NCI-H748 treated with DMSO at 0.1 percent for 48 hours (cell line): Measurements from ENCODE around the gene KANK3.
"Not testable (repeated sequence)": the region's sequence is repeated elsewhere in the genome, so short reads cannot be mapped to it uniquely, and the experiment has no call there.

Experiments
- DNase-seq: peaks from one replicate; lab custom pipeline; 2025; lab: John Stamatoyannopoulos, UW

KANK3 gene

DNA sequence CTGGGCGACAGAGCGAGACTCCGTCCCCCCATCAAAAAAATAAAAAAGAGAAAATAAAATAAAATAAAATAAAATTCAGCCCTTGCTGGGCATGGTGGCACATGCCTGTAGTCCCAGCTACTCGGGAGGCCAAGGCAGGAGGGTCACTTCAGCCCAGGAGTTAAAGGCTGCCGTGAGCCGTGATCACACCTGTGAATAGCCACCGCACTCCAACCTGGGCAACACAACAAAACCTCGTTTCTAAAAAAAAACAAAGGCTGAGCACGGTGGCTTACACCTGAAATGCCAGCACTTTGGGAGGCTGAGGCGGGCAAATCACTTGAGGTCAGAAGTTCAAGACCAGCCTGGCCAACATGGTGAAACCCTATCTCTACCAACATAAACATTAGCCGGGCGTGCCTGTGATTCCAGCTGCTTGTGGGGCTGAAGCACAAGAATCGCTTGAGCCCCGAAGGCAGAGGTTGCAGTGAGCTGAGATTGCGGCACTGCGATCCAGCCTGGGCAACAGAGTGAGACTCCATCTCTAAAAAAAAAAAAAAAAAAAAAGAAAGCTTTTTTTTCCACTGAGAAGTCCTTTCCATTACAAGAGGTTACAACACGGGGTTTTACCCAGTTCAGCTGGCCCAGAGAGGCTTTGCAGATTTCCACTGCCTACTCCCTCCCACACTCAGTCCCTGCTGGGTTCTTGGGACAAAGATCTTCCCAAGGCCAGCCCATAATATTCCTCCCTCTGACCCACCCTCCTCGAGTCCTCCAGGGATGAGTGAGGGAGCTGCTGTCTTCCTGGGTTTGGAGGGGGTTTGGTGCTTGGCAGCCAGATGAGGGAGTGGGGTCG is 27.3 kb upstream of the KANK3 start:
- no peak for DNase-seq

- no peak for DNase-seq
These were observed 24.4 kb upstream of the KANK3 start for GRCh38 chr19:8367327-8368001.

DNA sequence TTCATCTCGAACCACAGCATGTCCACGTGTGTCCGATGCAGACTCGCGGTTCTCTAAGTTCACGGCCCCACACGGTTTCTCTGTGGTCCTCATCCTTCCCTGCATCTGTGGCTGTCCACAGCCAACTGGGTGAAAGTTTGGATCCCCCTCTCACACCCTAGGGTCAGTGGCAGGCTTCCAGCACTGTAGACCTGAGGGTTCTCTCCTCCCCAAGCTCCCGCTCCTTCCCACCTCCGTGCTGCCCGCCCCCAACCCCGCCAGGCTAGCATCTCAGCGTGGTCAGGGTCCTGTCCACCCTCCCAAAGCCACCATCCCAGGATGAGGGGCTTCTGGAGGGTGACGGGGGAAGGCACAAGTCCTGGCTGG is 23.9 kb upstream of the KANK3 start:
- no peak for DNase-seq

DNA sequence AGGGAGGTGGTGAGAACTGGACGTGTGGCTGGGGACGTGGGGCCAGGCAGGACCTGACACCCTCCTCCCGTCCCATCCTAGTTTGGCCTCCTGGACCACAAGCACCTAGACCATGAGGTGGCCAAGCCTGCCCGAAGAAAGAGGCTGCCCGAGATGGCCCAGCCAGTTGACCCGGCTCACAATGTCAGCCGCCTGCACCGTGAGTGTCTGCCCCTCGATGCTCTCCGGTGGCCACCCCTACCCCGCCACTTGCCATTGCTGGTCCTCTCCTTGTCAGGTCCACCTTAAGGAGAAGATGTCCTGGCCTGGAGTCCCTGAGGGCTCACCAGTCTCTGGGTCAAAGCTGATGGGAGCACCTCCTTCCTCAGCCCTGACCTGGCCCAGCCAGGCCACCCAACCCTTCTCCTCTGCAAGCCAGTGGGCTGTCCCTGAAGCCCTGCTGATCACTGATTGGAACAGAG is 23.1 kb upstream of the KANK3 start:
- no peak for DNase-seq

- DNase-seq: no peak
These were observed 21.0 kb upstream of the KANK3 start, which contains the start of gene ANGPTL4 for GRCh38 chr19:8363803-8364771. Gene ANGPTL4, plus strand, starts transcription at chr19:8364155. Its CDS starts 167 bp downstream, at chr19:8364322.

DNA sequence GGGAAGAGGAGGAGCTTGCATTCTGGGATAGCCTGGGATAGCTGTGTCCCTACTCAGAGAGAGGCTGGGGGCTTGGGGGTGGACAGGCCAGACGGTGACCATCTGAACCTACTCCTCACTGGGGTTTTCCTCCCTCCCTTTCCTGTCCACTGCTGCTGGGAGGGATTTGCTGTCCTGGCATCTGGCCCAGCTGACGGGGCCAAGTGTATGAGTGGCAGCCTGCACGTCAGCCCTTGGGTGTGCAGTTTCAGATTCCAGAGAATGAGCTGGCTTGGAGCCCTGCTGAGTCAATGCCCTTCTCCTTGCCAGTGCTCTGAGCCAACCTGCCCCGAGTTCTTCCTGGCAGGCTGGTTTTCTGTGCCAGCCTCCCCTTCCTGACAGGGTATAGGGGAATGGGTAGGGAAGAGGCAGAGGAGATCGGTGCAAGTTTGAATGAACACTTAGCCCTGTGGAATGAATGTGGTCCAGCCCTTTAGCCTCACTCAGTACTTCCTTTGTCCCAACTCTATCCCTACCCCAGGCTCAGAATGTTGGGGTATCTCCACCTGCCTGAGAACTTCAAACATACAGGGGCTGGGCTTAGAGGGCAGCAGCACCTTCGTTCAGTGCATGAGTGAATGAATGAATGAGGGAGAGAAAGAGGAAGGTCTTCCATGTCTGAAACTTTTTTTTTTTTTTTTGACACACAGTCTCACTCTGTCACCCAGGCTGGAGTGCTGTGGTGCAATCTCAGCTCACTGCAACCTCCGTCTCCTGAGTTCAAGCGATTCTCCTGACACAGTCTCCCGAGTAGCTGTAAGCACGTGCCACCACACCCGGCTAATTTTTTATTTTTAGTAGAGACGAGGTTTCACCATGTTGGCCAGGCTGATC is 19.1 kb upstream of the KANK3 start:
- no peak for DNase-seq

DNA sequence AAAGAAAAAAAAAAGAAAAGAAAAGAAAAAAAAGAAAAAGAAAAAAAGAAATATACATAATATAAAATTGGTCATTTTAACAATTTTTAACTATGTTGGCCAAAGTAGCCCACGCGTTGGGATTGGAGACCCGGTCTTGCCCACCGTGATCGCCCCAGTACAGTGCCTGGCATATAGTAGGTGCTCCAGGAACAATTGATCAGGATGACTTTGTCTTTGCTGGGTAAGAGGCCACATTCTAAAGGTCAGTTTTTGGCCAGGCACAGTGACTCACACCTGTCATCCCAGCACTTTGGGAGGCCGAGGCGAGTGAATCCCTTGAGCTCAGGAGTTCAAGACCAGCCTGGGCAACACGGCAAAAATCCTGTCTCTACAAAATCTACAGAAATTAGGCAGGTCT is 17.1 kb upstream of the KANK3 start:
- no peak for DNase-seq

DNA sequence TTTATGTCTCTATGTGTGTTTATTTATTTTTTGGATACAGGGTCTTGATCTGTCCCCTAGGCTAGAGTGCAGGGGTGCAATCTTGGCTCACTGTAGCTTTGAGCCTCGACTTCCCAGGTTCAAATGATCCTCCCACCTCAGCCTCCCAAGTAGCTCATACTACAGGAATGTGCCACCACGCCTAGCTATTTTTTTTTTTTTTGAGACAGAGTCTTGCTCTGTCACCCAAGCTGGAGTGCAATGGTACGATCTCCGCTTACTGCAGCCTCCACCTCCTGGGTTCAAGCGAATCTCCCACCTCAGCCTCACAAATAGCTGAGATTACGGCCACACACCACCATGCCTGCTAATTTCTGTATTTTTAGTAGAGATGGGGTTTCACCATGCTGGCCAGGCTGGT is 15.9 kb upstream of the KANK3 start:
- DNase-seq: no peak

- no peak for DNase-seq
These were observed 14.0 kb upstream of the KANK3 start for GRCh38 chr19:8357007-8357521.

DNA sequence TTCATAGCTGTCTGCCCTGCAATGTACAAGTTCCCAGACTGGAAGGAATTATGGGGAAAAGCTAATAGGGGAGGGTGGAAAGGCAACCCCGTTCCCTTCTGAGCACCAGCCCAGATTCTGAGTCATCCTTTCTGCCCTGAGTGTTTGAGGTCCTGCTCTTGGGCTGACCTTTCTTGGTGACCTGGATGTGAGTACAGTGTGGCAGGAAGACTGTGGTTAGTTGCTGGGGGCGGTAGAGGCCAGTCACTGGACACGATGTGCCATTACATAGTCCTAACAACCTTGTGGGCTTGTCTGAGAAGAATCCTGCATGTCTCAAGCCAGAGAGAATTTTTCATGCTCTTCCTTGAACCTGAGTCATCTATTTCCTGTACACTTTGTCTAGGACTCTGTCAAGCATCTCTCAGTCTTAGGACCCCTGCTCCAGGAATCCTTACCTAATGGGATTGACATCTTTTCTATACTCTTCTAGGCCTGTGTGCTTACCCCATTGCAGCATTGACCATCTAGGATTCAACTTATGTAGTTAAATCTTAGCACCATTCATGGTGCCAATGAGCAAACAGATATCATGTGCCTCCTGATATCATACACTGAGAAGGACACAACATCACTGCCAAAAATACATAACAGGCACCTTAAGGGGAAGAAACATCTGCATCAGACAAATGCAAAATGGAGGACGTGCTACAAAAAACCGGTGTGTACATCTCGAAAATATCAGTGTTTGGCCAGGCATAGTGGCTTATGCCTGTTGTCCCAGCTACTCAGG is 12.8 kb upstream of the KANK3 start:
- no peak for DNase-seq

GRCh38 chr19:8352845-8353244 is 9.8 kb upstream of the KANK3 start:
- not testable (repeated sequence) for DNase-seq

DNA sequence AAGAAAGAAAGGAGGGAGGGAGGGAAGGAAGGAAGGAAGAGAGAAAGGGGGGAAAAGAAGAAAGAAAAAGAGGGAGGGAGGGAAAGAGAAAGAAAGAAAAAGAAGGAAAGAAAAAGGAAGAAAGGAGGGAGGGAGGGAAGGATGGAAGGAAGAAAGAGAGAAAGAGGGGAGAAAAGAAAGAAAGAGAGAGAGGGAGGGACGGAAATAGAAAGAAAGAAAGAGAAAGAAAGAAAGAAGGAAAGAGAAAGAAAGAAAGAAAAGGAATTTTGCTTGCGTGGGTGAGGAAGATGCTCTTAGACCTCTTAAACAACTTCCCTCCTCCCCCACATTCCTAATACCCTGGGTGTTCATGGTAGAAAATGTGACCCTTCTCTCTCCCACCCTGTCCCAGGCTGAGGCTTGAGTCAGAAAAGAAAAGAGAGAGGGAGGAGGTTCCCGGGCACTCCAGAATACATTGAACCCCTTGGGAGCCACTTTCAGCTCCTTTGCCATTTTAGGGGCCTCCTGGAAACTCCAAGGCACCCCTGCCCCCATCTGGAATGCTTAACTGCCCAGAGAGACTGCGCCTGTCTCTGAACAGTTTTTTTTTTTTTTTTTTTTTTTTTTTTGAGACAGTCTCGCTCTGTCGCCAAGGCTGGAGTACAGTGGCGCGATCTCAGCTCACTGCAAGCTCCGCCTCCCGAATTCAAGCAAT is 9.2 kb upstream of the KANK3 start:
- DNase-seq: no peak

DNA sequence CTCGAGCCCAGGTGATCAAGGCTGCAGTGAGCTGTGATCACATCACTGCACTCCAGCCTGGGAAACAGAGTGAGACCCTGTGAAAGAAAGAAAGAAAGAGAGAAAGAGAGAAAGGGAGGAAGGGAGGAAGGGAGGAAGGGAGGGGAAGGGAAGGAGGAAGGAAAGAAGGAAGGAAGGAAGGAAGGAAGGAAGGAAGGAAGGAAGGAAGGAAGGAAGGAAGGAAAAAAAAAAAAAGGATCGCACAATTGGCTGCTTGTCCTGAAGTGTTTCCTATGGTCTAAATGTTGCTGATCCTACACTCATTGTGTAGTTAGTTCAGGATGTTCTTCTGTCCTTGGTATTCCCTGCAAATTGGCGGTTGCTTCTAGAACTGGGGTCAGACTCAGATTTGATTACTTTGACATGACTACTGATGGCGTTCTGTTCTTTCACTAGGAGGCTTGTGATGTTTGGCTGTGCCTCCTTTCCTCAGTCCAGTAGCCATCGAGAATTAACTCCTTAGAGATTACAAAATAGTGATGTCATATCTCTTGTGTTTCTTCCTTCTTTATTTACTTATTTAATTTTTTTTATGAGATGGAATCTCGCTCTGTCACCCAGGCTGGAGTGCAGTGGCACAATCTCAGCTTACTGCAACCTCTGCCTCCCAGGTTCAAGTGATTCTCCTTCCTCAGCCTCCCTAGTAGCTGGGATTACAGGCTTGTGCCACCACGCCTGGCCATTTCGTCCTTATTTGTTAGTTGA is 6.7 kb upstream of the KANK3 start:
- DNase-seq: not testable (repeated sequence)

DNA sequence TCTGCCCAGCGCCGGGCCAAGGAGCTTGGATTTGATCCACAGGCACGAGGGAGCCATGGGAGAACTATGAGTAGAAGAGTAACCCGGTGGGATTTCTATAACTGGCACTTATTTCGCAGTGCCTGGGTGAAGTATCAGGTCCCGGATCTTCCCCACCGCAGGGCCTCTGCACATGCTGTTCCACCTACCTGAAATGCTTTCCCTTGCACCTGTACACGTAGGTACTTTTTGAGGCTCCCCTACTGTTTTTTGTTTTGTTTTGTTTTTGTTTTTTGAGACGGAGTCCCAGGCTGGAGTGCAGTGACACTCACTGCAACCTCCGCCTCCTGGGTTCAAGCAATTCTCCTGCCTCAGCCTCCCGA is 402 bp upstream of the KANK3 start:
- no peak for DNase-seq

DNA sequence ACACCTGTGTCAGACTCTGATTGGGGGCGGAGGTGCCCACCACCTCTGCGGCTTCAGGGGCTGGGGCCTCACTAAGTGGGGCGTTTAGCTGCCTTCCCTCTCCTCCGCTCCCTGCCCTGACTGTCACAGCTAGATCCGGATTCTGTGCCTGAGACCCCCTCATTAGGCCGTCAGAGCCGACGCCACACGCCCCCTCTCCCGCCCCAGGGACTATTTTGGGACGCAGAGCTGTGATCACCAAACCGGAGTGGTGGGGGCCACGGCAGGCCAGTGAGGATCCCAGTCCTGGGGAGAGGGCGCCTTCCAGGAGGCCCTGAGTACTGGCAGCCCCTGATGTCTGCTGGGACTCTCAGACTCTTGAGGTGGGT is 762 bp downstream of the KANK3 start:
- no peak for DNase-seq

DNA sequence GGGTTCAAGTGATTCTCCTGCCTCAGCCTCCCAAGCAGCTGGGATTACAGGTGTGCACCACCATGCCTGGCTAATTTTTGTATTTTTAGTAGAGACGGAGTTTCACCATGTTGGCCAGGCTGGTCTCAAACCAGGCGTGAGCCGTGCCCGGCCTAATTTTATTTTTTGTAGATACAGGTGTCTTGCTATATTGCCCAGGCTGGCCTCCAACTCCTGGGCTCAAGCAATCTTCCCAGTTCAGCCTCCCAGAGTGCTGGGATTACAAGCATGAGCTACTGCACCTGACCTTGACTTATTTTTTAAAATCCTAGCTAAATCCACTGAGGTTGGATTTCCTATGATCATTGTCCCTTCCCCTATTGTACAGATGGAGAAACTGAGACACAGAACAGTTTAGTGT is 1.6 kb downstream of the KANK3 start:
- DNase-seq: not testable (repeated sequence)

DNA sequence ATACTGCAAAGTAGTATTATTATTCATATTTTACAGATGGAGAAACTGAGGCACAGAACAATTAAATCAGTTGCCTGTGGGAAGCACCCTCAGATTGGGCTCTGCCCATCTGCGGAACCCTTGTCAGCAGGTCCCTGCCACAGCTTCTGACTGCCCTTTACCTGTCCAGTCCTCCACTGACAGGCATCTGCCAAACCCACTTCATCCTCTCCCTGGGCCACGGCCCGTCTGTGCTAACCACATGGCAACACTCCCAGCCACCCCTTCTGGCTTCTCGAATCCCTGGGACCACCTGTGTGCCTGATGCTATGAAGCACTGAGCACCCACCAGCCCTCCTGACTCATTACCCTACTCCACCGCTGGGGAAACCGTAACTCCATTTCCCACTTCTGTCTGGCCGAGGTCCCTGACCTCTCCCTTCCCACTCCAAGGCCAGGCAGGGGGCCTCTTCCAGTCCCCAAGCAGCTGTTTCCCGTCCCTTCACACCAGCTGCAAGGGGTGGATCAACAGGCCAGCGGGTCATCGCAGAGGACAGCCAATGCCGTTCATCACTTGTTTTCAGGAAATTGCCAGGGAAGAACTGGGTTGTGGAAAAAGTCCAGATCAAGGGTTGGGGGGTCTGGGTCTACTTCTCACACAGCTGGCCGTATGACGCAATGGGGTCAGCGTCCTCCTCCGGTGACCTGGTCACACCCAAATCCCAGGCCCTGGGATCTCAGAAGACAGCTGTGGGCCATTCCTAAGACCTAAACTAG is 2.5 kb downstream of the KANK3 start:
- DNase-seq: no peak

- no peak for DNase-seq
These were observed 4.2 kb downstream of the KANK3 start for GRCh38 chr19:8338835-8339234.
